22Rv1 (cell line): ENCODE results near the gene IGLL5.

ENCODE experiments used
- ZFX ChIP-seq: fragments of 450-650 bp; IDR thresholded peaks from 2 replicates; pipeline ENCODE4 v1.6.1; 2017; ENCODE audit warnings: antibody characterized with exemption, borderline replicate concordance
- TF ChIP-seq, protein P1 (sequence below): fragments of 450-650 bp; IDR thresholded peaks from 2 replicates; pipeline ENCODE4 v1.5.1; 2017; ENCODE audit warnings: mild to moderate bottlenecking

DNA sequence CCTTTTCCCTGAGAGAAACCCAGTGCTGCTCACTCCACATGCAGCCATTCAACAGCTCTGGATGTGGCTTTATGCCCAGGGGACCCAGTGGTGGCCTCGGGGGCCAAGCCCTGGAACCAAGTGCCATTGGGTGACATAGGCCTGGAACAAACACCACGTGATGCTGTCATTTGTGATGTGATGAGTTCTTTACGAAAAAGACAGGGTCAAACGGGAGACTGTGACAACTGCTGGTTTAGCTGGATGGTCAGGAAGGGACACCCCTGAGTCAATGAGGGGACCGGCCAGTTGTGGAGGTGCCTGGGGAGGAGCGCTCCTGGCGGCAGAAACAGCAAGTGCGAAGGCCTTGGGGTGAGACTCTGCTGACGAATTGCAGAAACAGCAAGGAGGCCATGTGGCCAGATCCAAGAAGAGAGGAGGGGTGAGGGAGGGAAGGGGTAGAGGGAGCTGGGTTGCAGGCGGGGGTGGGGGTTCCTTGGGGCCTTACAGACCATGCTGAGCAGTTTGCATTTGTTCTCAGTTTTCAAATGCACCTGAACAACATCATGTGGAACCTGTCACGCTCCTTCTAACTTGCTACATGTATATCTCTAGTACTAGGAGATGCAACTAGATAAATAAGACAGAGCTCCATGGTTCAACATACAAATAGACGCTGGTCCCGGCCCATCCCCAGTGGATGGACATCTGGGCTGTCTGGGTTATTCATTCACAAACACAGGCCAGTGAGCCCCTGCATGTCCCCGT, 56.1 kb downstream of the IGLL5 start:
- TF ChIP-seq, protein P1, sequence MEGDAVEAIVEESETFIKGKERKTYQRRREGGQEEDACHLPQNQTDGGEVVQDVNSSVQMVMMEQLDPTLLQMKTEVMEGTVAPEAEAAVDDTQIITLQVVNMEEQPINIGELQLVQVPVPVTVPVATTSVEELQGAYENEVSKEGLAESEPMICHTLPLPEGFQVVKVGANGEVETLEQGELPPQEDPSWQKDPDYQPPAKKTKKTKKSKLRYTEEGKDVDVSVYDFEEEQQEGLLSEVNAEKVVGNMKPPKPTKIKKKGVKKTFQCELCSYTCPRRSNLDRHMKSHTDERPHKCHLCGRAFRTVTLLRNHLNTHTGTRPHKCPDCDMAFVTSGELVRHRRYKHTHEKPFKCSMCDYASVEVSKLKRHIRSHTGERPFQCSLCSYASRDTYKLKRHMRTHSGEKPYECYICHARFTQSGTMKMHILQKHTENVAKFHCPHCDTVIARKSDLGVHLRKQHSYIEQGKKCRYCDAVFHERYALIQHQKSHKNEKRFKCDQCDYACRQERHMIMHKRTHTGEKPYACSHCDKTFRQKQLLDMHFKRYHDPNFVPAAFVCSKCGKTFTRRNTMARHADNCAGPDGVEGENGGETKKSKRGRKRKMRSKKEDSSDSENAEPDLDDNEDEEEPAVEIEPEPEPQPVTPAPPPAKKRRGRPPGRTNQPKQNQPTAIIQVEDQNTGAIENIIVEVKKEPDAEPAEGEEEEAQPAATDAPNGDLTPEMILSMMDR: no peak
- TF ChIP-seq ZFX: no peak
